ENCODE data around the gene TOR2A.

DNA sequence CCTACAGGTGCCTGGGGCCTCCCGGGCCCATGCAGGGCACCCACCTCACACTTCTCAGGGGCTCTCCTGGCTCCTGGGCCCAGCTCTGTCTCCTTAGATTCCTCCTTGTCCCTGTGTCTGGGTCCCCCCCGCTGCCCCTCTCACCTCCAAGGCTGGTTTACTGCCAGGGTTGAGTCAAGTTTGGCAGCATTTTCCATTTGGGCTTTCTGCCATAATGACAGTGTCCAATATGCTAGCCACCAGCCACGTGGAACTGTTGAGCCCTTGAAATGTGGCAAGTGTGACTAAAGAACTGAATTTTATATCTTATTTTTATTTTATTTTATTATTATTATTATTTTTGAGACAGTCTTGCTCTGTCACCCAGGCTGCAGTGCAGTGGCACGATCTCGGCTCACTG is 17.3 kb downstream of the TOR2A start:
- TF ChIP-seq, protein P1, sequence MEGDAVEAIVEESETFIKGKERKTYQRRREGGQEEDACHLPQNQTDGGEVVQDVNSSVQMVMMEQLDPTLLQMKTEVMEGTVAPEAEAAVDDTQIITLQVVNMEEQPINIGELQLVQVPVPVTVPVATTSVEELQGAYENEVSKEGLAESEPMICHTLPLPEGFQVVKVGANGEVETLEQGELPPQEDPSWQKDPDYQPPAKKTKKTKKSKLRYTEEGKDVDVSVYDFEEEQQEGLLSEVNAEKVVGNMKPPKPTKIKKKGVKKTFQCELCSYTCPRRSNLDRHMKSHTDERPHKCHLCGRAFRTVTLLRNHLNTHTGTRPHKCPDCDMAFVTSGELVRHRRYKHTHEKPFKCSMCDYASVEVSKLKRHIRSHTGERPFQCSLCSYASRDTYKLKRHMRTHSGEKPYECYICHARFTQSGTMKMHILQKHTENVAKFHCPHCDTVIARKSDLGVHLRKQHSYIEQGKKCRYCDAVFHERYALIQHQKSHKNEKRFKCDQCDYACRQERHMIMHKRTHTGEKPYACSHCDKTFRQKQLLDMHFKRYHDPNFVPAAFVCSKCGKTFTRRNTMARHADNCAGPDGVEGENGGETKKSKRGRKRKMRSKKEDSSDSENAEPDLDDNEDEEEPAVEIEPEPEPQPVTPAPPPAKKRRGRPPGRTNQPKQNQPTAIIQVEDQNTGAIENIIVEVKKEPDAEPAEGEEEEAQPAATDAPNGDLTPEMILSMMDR (IDR thresholded peaks at IDR 0.05): no peak
- TF ChIP-seq, protein P2, sequence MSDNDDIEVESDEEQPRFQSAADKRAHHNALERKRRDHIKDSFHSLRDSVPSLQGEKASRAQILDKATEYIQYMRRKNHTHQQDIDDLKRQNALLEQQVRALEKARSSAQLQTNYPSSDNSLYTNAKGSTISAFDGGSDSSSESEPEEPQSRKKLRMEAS (CRISPR knock-in tag; IDR thresholded peaks at IDR 0.05): no peak
- TF ChIP-seq TEAD4 (CRISPR knock-in tag; IDR thresholded peaks at IDR 0.05): no peak
- no peak for TF ChIP-seq CREM (CRISPR knock-in tag; IDR thresholded peaks at IDR 0.05)
- TF ChIP-seq, protein P3, sequence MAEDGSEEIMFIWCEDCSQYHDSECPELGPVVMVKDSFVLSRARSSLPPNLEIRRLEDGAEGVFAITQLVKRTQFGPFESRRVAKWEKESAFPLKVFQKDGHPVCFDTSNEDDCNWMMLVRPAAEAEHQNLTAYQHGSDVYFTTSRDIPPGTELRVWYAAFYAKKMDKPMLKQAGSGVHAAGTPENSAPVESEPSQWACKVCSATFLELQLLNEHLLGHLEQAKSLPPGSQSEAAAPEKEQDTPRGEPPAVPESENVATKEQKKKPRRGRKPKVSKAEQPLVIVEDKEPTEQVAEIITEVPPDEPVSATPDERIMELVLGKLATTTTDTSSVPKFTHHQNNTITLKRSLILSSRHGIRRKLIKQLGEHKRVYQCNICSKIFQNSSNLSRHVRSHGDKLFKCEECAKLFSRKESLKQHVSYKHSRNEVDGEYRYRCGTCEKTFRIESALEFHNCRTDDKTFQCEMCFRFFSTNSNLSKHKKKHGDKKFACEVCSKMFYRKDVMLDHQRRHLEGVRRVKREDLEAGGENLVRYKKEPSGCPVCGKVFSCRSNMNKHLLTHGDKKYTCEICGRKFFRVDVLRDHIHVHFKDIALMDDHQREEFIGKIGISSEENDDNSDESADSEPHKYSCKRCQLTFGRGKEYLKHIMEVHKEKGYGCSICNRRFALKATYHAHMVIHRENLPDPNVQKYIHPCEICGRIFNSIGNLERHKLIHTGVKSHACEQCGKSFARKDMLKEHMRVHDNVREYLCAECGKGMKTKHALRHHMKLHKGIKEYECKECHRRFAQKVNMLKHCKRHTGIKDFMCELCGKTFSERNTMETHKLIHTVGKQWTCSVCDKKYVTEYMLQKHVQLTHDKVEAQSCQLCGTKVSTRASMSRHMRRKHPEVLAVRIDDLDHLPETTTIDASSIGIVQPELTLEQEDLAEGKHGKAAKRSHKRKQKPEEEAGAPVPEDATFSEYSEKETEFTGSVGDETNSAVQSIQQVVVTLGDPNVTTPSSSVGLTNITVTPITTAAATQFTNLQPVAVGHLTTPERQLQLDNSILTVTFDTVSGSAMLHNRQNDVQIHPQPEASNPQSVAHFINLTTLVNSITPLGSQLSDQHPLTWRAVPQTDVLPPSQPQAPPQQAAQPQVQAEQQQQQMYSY (CRISPR knock-in tag; IDR thresholded peaks at IDR 0.05): no peak
- no peak for TF ChIP-seq FOXK1 (CRISPR knock-in tag; IDR thresholded peaks at IDR 0.05)
- no peak for TF ChIP-seq RELA (CRISPR knock-in tag; IDR thresholded peaks at IDR 0.05; ENCODE audit: borderline replicate concordance)
- no peak for TF ChIP-seq SMAD4 (CRISPR knock-in tag; IDR thresholded peaks at IDR 0.05)
- no peak for TF ChIP-seq IRF2 (CRISPR knock-in tag; IDR thresholded peaks at IDR 0.05; ENCODE audit: borderline replicate concordance, low read depth)
